HG03196 (cell line): ENCODE measurements around the gene DNAJC11.
"Not testable (repeated sequence)": the region's sequence is repeated elsewhere in the genome, so short reads cannot be mapped to it uniquely, and the experiment has no call there.

ENCODE experiments used
- ATAC-seq: cut with Tn5 transposase; IDR thresholded peaks from one replicate; pipeline ENCODE4 v1.9.1; 2021; ENCODE audit not compliant: unreplicated experiment

The DNAJC11 gene

GRCh38 chr1:6701437-6702153 is at the start of gene DNAJC11:
Gene DNAJC11 (minus strand): TSS chr1:6701816. CDS start chr1:6701800, 16 bp downstream.
- peak; percentile 93 for ATAC-seq

- ATAC-seq, result no peak
These were observed 48.9 kb upstream of the DNAJC11 start for GRCh38 chr1:6750490-6750889.

- no peak for ATAC-seq
These were observed 46.1 kb upstream of the DNAJC11 start for GRCh38 chr1:6747674-6748073.

GRCh38 chr1:6745073-6745472 is 43.5 kb upstream of the DNAJC11 start:
- ATAC-seq, result no peak

- no peak for ATAC-seq
These were observed 41.8 kb upstream of the DNAJC11 start for GRCh38 chr1:6743189-6744101.

- ATAC-seq, result not testable (repeated sequence)
These were observed 41.1 kb upstream of the DNAJC11 start for GRCh38 chr1:6742676-6743188.

GRCh38 chr1:6738987-6739676 is 37.5 kb upstream of the DNAJC11 start:
- no peak for ATAC-seq

GRCh38 chr1:6732942-6733341 is 31.3 kb upstream of the DNAJC11 start:
- no peak for ATAC-seq

GRCh38 chr1:6731905-6732304 is 30.3 kb upstream of the DNAJC11 start:
- no peak for ATAC-seq

- ATAC-seq, result no peak
These were observed 29.3 kb upstream of the DNAJC11 start for GRCh38 chr1:6730880-6731279.

GRCh38 chr1:6730473-6730872 is 28.9 kb upstream of the DNAJC11 start:
- ATAC-seq, result no peak

- ATAC-seq, result no peak
These were observed 25.9 kb upstream of the DNAJC11 start for GRCh38 chr1:6727535-6727934.

- no peak for ATAC-seq
These were observed 24.6 kb upstream of the DNAJC11 start for GRCh38 chr1:6726253-6726652.

- no peak for ATAC-seq
These were observed 23.0 kb upstream of the DNAJC11 start for GRCh38 chr1:6724517-6725141.

- ATAC-seq, result no peak
These were observed 22.2 kb upstream of the DNAJC11 start for GRCh38 chr1:6723621-6724428.

GRCh38 chr1:6711174-6711573 is 9.6 kb upstream of the DNAJC11 start:
- no peak for ATAC-seq

- ATAC-seq, result no peak
These were observed 3.1 kb upstream of the DNAJC11 start for GRCh38 chr1:6704746-6705145.

- ATAC-seq, result no peak
These were observed 1.4 kb upstream of the DNAJC11 start for GRCh38 chr1:6703016-6703415.

GRCh38 chr1:6700853-6701436 is 671 bp downstream of the DNAJC11 start:
- peak; percentile 6 for ATAC-seq

- not testable (repeated sequence) for ATAC-seq
These were observed 1.7 kb downstream of the DNAJC11 start for GRCh38 chr1:6699915-6700314.
